Measurements from ENCODE around the gene UNC93A.

The UNC93A gene

GRCh38 chr6:167331565-167331964 is 40.5 kb downstream of the UNC93A start:
- Histone ChIP-seq H3K27me3 (ENCODE audit: insufficient read depth, low read length, poor library complexity) (no peaks in the 10 kb centered on the region), H3K4me2 (ENCODE audit: insufficient read depth, low read length) (no peak overlapping the region), H3K4me3 (ENCODE audit: low read depth in 1 of 2, low read length in 2 of 2) (no peak overlapping the region), H3K9me3 (ENCODE audit: insufficient read depth, low read length, severe bottlenecking) (no peaks in the 10 kb centered on the region), H2AFZ (ENCODE audit: low read depth, low read length) (no peak overlapping the region), H3K9ac (ENCODE audit: low read depth, low read length) (no peak overlapping the region), H3K27ac (ENCODE audit: low read length) (no peak overlapping the region), H3K4me1 (ENCODE audit: insufficient read depth, low read length) (no peaks in the 10 kb centered on the region), H3K79me2 (ENCODE audit: insufficient read depth, low read length) (no peaks in the 10 kb centered on the region), H3K36me3 (ENCODE audit: insufficient read depth, low read length) (no peaks in the 10 kb centered on the region), H4K20me1 (ENCODE audit: insufficient read depth, low read length) (no peaks in the 10 kb centered on the region)
- no peak for TF ChIP-seq EZH2 (IDR thresholded peaks at IDR 0.05; ENCODE audit: borderline replicate concordance, low read depth, low read length, severe bottlenecking)
- TF ChIP-seq, protein P1, sequence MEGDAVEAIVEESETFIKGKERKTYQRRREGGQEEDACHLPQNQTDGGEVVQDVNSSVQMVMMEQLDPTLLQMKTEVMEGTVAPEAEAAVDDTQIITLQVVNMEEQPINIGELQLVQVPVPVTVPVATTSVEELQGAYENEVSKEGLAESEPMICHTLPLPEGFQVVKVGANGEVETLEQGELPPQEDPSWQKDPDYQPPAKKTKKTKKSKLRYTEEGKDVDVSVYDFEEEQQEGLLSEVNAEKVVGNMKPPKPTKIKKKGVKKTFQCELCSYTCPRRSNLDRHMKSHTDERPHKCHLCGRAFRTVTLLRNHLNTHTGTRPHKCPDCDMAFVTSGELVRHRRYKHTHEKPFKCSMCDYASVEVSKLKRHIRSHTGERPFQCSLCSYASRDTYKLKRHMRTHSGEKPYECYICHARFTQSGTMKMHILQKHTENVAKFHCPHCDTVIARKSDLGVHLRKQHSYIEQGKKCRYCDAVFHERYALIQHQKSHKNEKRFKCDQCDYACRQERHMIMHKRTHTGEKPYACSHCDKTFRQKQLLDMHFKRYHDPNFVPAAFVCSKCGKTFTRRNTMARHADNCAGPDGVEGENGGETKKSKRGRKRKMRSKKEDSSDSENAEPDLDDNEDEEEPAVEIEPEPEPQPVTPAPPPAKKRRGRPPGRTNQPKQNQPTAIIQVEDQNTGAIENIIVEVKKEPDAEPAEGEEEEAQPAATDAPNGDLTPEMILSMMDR (IDR thresholded peaks at IDR 0.05; ENCODE audit: borderline replicate concordance, extremely low read depth, low read length, poor library complexity, severe bottlenecking) = no peak
- DNase-seq (no peak), ATAC-seq (ENCODE audit: insufficient read depth, low read depth) (no peak)

DNA sequence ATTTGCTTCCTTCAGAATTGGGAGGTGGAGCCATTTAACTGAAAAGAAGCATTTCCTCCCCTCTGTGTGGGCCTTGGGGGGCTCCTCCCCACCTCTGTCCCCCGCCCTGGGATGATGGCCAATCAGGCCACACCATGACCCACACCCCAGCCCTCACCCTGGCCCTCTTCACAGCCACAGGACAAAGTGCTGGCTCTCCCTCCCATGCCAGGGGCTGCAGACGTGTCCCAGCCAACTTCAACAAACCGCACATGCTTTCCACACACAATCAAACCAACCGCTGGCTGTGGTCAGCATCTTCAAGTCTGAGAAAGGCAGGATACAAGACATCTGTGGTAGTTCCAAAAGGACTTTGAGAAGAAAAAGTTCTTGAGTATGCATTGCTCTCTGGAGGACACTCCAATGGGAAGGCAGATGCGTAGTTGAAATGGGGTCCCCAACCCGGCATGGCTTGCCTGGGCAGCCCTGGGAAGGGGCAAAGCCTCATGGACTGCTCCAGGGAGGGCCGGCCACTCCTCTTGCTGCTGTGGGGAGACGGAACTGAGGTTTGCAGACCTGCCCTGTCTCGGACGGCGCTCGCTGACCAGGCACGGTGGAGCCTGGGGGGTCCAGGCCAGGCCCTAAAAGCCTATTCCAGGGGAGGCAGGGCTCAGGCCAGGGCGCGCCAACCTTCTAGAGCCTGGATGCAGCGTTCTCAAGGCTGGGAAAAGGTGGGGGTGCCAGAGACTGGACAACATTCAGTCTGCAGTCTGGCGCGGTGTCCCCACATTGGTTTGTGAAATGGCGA is 45.9 kb downstream of the UNC93A start:
- DNase-seq (no peak), ATAC-seq (ENCODE audit: insufficient read depth, low read depth) (no peak)
- H3K9me3 ChIP-seq (ENCODE audit: insufficient read depth, low read length, severe bottlenecking) = no peaks in the 10 kb centered on the region
- no peak overlapping the region for H3K4me3 ChIP-seq (ENCODE audit: low read depth in 1 of 2, low read length in 2 of 2)
- peaks cover under 1% of the 10 kb centered on the region for H3K27me3 ChIP-seq (ENCODE audit: insufficient read depth, low read length, poor library complexity)
- H3K4me1 ChIP-seq (ENCODE audit: insufficient read depth, low read length) = no peaks in the 10 kb centered on the region
- H3K4me2 ChIP-seq (ENCODE audit: insufficient read depth, low read length) = no peak overlapping the region
- TF ChIP-seq, protein P1 (IDR thresholded peaks at IDR 0.05; ENCODE audit: borderline replicate concordance, extremely low read depth, low read length, poor library complexity, severe bottlenecking) = no peak
- TF ChIP-seq EZH2 (IDR thresholded peaks at IDR 0.05; ENCODE audit: borderline replicate concordance, low read depth, low read length, severe bottlenecking) = no peak
- H3K36me3 ChIP-seq (ENCODE audit: insufficient read depth, low read length) = no peaks in the 10 kb centered on the region
- no peak overlapping the region for H3K9ac ChIP-seq (ENCODE audit: low read depth, low read length)
- H4K20me1 ChIP-seq (ENCODE audit: insufficient read depth, low read length) = no peaks in the 10 kb centered on the region
- no peak overlapping the region for H3K27ac ChIP-seq (ENCODE audit: low read length)
- H2AFZ ChIP-seq (ENCODE audit: low read depth, low read length) = no peak overlapping the region
- H3K79me2 ChIP-seq (ENCODE audit: insufficient read depth, low read length) = no peaks in the 10 kb centered on the region

GRCh38 chr6:167337675-167338449 is 46.7 kb downstream of the UNC93A start:
- Histone ChIP-seq H2AFZ (ENCODE audit: low read depth, low read length) (no peak overlapping the region), H3K4me3 (ENCODE audit: low read depth in 1 of 2, low read length in 2 of 2) (no peak overlapping the region), H3K27ac (ENCODE audit: low read length) (no peak overlapping the region), H3K4me2 (ENCODE audit: insufficient read depth, low read length) (no peak overlapping the region), H3K27me3 (ENCODE audit: insufficient read depth, low read length, poor library complexity) (peaks cover 3% of the 10 kb centered on the region), H4K20me1 (ENCODE audit: insufficient read depth, low read length) (no peaks in the 10 kb centered on the region), H3K9ac (ENCODE audit: low read depth, low read length) (no peak overlapping the region), H3K79me2 (ENCODE audit: insufficient read depth, low read length) (no peaks in the 10 kb centered on the region), H3K9me3 (ENCODE audit: insufficient read depth, low read length, severe bottlenecking) (no peaks in the 10 kb centered on the region), H3K4me1 (ENCODE audit: insufficient read depth, low read length) (no peaks in the 10 kb centered on the region), H3K36me3 (ENCODE audit: insufficient read depth, low read length) (no peaks in the 10 kb centered on the region)
- no peak for ATAC-seq (ENCODE audit: insufficient read depth, low read depth)
- no peak for DNase-seq
- TF ChIP-seq EZH2 (IDR thresholded peaks at IDR 0.05; ENCODE audit: borderline replicate concordance, low read depth, low read length, severe bottlenecking) = no peak
- TF ChIP-seq, protein P1 (IDR thresholded peaks at IDR 0.05; ENCODE audit: borderline replicate concordance, extremely low read depth, low read length, poor library complexity, severe bottlenecking) = no peak
